ENCODE results near the gene IFI30. TPM values are rescaled to one million over a fixed set of nuclear protein-coding genes. Genes with fewer than 3 reads are reported as not detected.
"Not testable (repeated sequence)": the region's sequence is repeated elsewhere in the genome, so short reads cannot be mapped to it uniquely, and the experiment has no call there.

IFI30 gene
- total RNA-seq, 1 experiment from 2014 or later, result not detected

DNA sequence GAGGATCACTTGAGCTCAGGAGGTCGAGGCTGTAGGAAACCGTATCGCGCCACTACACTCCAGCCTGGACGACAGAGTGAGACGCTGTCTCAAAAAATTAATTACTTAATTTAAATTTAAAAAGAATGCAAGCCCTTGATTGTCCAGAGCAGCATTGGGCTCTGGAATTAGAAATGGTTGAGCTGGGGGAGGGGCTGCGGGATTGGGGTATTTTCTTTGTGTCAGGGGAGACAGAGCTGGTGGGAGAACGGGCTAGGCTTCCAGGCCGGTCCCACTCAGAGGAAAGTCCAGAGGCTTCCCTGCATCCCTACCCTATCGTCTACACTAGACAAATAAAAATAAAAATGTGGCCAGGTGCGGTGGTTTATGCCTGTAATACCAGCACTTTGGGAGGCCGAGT lies 32.4 kb downstream of the IFI30 start:
- Histone ChIP-seq H3K9me3 (ENCODE audit: low read depth, low read length, poor library complexity, severe bottlenecking) (no peaks in the 10 kb centered on the region), H3K4me3 (ENCODE audit: low read depth, low read length, poor library complexity, severe bottlenecking) (no peak overlapping the region), H3K27ac (ENCODE audit: low read depth, low read length, poor library complexity, severe bottlenecking) (no peak overlapping the region), H3K4me1 (ENCODE audit: insufficient read depth, low read length, poor library complexity, severe bottlenecking) (peaks cover 12% of the 10 kb centered on the region), H3K36me3 (ENCODE audit: insufficient read depth, low read length, poor library complexity, severe bottlenecking) (no peaks in the 10 kb centered on the region), H3K27me3 (replicated peaks; ENCODE audit: insufficient read depth, low read depth, low read length, poor library complexity) (no peaks in the 10 kb centered on the region)
- DNase-seq (ENCODE audit: low spot score), result no peak
- POLR2A ChIA-PET (ENCODE audit: low non-redundant PET), result no interaction called here
- TF ChIP-seq, protein P1, sequence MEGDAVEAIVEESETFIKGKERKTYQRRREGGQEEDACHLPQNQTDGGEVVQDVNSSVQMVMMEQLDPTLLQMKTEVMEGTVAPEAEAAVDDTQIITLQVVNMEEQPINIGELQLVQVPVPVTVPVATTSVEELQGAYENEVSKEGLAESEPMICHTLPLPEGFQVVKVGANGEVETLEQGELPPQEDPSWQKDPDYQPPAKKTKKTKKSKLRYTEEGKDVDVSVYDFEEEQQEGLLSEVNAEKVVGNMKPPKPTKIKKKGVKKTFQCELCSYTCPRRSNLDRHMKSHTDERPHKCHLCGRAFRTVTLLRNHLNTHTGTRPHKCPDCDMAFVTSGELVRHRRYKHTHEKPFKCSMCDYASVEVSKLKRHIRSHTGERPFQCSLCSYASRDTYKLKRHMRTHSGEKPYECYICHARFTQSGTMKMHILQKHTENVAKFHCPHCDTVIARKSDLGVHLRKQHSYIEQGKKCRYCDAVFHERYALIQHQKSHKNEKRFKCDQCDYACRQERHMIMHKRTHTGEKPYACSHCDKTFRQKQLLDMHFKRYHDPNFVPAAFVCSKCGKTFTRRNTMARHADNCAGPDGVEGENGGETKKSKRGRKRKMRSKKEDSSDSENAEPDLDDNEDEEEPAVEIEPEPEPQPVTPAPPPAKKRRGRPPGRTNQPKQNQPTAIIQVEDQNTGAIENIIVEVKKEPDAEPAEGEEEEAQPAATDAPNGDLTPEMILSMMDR (conservative IDR thresholded peaks at IDR 0.05; ENCODE audit: low read depth, low read length), result no peak
- no peak for TF ChIP-seq EZH2 (IDR thresholded peaks at IDR 0.05; ENCODE audit: borderline replicate concordance, low read depth, low read length, poor library complexity, severe bottlenecking)
- CTCF ChIA-PET, result interaction anchor here (2.3 kb wide), 1 partner anchor 46 kb away, joined by 6 read pairs; no protein-coding TSS in a partner anchor
- no TSS peak for BruUV-seq (replicated peaks)
- intact Hi-C loops (cut with micrococcal nuclease; ENCODE audit: unreplicated experiment), result no loop called here

DNA sequence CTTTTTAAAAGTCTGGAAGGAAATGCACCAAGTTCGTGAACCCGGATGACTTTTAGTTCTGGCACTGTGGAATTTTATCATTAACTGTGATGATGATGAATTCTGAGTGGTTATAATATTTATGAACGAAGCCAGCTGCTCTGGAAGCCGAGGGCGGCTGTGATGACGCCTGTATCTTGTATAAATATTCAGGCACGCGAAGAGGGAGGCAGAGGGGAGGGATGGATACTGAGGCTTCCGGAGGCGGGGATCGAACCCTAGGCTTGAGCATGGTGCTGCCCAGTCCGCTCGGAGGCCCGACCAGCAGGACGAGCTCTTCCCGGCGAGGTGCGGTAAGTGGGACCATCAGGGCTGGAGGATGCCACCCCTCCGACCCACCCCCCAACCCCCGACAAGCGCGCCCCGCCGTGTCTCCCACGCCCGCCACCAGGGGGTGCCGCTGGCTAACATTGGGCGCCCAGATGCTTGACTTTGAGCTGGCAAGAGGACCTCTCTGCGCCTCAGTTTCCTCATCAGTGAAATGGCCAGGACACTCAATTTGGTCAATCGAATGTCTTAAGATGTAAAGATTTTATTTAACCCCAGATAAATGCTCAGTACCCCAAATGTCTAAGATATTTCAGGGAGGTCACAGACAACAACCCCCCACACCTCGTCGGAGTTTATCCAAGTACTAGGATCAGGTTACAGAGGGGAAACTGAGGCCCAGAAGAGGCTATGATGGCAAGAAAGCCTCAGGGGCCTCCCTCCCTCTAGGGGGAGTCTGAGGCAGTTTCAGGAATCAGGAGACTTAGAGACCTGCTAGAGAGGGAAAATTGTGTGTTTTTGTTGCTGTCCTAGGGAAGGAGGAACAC lies 34.7 kb downstream of the IFI30 start:
- Histone ChIP-seq H3K9me3 (ENCODE audit: low read depth, low read length, poor library complexity, severe bottlenecking) (no peaks in the 10 kb centered on the region), H3K27ac (ENCODE audit: low read depth, low read length, poor library complexity, severe bottlenecking) (no peak overlapping the region), H3K4me3 (ENCODE audit: low read depth, low read length, poor library complexity, severe bottlenecking) (no peak overlapping the region), H3K27me3 (replicated peaks; ENCODE audit: insufficient read depth, low read depth, low read length, poor library complexity) (no peaks in the 10 kb centered on the region), H3K36me3 (ENCODE audit: insufficient read depth, low read length, poor library complexity, severe bottlenecking) (no peaks in the 10 kb centered on the region), H3K4me1 (ENCODE audit: insufficient read depth, low read length, poor library complexity, severe bottlenecking) (peaks cover 8% of the 10 kb centered on the region)
- POLR2A ChIA-PET (ENCODE audit: low non-redundant PET), result interaction anchor here (0.6 kb wide), 1 partner anchor 199 kb away, joined by 3 read pairs; no protein-coding TSS in a partner anchor
- intact Hi-C loops (cut with micrococcal nuclease; ENCODE audit: unreplicated experiment), result loop anchor here (2.0 kb wide), 1 partner anchor 44 kb away; no protein-coding TSS in a partner anchor
- TF ChIP-seq EZH2 (IDR thresholded peaks at IDR 0.05; ENCODE audit: borderline replicate concordance, low read depth, low read length, poor library complexity, severe bottlenecking), result no peak
- TF ChIP-seq, protein P1 (conservative IDR thresholded peaks at IDR 0.05; ENCODE audit: low read depth, low read length), result peak; percentile 68
- DNase-seq (ENCODE audit: low spot score), result peak; percentile 61
- CTCF ChIA-PET, result interaction anchor here (0.6 to 2.3 kb wide), 17 partner anchors 11 to 1168 kb away, joined by 3 to 45 read pairs (median 5); no protein-coding TSS in a partner anchor
- no TSS peak for BruUV-seq (replicated peaks)

DNA sequence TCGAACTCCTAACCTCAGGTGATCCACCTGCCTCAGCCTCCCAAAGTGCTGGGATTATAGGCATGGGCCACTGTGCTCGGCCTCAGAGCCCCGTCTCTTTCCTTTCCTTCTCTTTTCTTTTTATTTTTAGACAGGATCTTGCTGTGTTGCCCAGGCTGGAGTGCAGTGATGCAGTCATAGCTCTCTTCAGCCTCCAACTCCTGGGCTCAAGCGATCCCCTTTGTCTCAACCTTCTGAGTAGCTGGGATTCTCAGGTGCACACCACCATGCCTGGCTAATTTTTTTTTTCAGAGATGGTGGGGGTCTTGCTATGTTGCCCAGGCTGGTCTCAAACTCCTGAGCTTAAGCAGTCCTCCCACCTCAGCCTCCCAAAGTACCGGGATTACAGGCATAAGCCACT lies 36.3 kb downstream of the IFI30 start:
- intact Hi-C loops (cut with micrococcal nuclease; ENCODE audit: unreplicated experiment), result loop anchor here (2.0 kb wide), 1 partner anchor 43 kb away; no protein-coding TSS in a partner anchor
- BruUV-seq (replicated peaks); POLR2A ChIA-PET (ENCODE audit: low non-redundant PET): not testable (repeated sequence)

More for the DNA sequence above, 36.3 kb downstream of the IFI30 start:
- not testable (repeated sequence) for H3K36me3 ChIP-seq (ENCODE audit: insufficient read depth, low read length, poor library complexity, severe bottlenecking); H3K9me3 ChIP-seq (ENCODE audit: low read depth, low read length, poor library complexity, severe bottlenecking); H3K4me3 ChIP-seq (ENCODE audit: low read depth, low read length, poor library complexity, severe bottlenecking); H3K27me3 ChIP-seq (replicated peaks; ENCODE audit: insufficient read depth, low read depth, low read length, poor library complexity); H3K4me1 ChIP-seq (ENCODE audit: insufficient read depth, low read length, poor library complexity, severe bottlenecking); H3K27ac ChIP-seq (ENCODE audit: low read depth, low read length, poor library complexity, severe bottlenecking); DNase-seq (ENCODE audit: low spot score)
- CTCF ChIA-PET, result interaction anchor here (0.9 kb wide), 1 partner anchor 42 kb away, joined by 5 read pairs; no protein-coding TSS in a partner anchor
